Measurements from ENCODE around the gene PAQR5. TPM values are rescaled to one million over a fixed set of nuclear protein-coding genes. Genes with fewer than 3 reads are reported as not detected.

PAQR5 gene
- total RNA-seq, 4 donors from 2014 or later = 6.4 to 39.8 (median 14.4) TPM

DNA sequence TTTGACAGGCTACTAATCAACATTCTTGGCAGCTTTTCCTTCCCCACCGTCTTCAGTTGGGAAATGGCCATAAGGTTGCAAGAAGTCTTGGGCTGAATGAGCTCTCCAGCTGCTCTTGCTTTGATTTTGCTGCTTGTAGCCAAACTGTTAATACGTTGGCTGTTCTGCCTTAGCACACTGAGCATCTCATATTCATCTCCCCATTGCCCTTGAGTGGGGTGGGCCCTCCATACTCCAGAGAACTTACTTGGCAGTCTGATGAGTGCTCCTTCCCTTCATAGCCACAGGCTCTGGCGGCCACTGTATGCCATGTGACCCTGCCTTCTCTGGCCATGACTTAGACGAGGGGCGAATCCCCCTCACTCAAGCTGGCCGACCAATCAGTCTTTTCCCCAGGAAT is 25.8 kb upstream of the PAQR5 start:
- 86 to 89% methylated on average over 5 to 6 of the region's 6 CpGs for WGBS, 2 donors
- Histone ChIP-seq H3K27me3 (peaks cover 0 to 8% (median 0%) of the 10 kb centered on the region in 4 donors), H3K9me3 (no peaks in the 10 kb centered on the region), H3K4me1 (no peaks in the 10 kb centered on the region), H3K4me3 (no peak overlapping the region), H3K36me3 (peaks cover 0 to 12% (median 0%) of the 10 kb centered on the region in 3 donors), H3K27ac (no peak overlapping the region)
- no peak for DNase-seq
- TF ChIP-seq, protein P1, sequence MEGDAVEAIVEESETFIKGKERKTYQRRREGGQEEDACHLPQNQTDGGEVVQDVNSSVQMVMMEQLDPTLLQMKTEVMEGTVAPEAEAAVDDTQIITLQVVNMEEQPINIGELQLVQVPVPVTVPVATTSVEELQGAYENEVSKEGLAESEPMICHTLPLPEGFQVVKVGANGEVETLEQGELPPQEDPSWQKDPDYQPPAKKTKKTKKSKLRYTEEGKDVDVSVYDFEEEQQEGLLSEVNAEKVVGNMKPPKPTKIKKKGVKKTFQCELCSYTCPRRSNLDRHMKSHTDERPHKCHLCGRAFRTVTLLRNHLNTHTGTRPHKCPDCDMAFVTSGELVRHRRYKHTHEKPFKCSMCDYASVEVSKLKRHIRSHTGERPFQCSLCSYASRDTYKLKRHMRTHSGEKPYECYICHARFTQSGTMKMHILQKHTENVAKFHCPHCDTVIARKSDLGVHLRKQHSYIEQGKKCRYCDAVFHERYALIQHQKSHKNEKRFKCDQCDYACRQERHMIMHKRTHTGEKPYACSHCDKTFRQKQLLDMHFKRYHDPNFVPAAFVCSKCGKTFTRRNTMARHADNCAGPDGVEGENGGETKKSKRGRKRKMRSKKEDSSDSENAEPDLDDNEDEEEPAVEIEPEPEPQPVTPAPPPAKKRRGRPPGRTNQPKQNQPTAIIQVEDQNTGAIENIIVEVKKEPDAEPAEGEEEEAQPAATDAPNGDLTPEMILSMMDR (IDR thresholded peaks at IDR 0.05) = no peak
- TF ChIP-seq POLR2A (IDR thresholded peaks at IDR 0.05) = no peak
- intact Hi-C loops (cut with DNase I) = no loop called here

DNA sequence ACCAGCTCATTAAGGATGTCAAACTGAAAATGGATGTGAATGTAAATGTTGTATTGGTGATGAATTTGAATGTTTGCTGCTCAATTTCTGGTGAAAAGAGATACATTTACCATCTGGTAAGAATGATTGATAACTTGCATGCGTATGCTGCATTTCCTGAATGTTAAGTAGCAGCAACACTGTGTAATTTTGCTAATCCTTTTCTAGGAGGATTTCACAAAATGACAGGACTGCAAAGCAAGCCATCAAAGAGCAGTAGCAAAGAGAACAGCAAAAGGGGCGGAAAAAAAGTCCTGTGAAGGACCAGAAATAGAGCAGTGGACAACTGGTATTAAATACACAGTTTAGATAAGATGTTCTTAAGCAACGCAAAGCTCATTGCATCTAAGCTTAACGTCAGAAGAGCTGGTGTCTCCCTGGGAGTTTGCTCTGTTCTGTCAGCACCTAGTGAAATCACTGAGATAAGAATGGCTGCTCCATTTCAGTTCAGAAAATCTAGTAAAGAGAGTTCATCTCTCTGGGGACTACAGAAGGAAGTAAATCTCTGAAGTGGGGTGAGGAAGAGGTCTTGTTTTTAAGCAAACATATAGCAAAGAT is 23.5 kb upstream of the PAQR5 start:
- no peaks in the 10 kb centered on the region for H3K4me1 ChIP-seq
- no peak overlapping the region for H3K27ac ChIP-seq
- no peaks in the 10 kb centered on the region for H3K9me3 ChIP-seq
- no peak for DNase-seq
- no peaks in the 10 kb centered on the region for H3K36me3 ChIP-seq
- TF ChIP-seq POLR2A (IDR thresholded peaks at IDR 0.05) = no peak
- TF ChIP-seq, protein P1 (IDR thresholded peaks at IDR 0.05) = no peak
- WGBS, 2 donors = 59 to 72% methylated on average over 4 of the region's 4 CpGs
- no peak overlapping the region for H3K4me3 ChIP-seq
- peaks cover 0 to 8% (median 0%) of the 10 kb centered on the region in 4 donors for H3K27me3 ChIP-seq
- intact Hi-C loops (cut with DNase I) = no loop called here

DNA sequence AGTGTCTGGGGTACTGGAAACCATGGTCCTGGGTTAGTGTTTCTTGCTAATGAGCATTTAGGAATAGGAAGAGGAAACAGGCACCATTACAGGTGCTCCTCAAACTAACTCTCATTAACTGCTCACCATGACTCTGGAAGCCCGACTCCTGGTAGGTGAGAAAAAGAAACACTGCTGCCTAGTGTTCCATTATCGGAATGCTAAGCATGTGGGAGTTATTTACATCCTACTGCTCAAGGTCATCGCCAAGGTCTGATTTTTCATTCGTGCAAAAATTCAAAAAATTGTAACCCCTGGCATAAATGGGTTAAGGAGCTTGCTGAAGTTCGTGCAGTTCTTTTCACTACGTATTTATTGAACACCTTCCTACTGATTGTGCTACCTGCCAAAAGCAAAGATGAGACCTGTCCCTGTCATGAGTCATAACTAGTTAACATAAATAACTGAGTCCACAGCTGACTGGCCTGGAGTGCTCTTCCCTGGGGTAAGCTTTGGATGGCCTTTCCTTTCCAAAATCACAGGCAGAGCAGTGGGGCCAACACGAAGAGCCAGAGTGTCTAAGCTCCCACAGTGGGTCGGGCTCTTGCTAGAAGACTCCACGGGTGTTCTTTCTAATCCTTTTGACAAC is 22.7 kb upstream of the PAQR5 start:
- WGBS, 2 donors = 54 to 60% methylated on average over 7 to 9 of the region's 9 CpGs
- intact Hi-C loops (cut with DNase I) = no loop called here
- DNase-seq = no peak
- Histone ChIP-seq H3K4me1 (no peaks in the 10 kb centered on the region), H3K36me3 (no peaks in the 10 kb centered on the region), H3K27ac (no peak overlapping the region), H3K9me3 (no peaks in the 10 kb centered on the region), H3K4me3 (no peak overlapping the region), H3K27me3 (peaks cover 0 to 8% (median 0%) of the 10 kb centered on the region in 4 donors)
- no peak for TF ChIP-seq POLR2A (IDR thresholded peaks at IDR 0.05)
- TF ChIP-seq, protein P1 (IDR thresholded peaks at IDR 0.05) = no peak

DNA sequence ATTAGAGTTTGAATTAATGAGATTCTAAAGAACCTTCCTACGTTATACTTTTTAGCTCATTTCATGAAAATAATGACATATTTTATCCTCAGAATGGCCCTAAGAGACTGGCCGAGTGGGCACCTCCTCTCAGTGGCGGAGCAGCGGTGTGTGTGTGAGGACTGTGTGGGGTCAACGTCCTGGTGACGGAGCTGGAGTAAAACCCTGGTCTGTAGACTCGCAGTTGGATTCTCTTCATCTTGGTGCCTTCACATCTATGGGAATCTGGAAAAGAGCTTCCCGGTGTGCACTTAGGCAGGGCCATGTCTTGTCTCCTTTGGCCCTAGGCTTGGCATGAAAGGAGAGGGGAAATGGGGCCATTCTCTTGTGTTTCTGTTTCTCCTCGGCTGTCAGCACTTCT is 21.4 kb upstream of the PAQR5 start:
- H3K27me3 ChIP-seq = peaks cover 0 to 8% (median 0%) of the 10 kb centered on the region in 4 donors
- 78 to 83% methylated on average over 9 of the region's 9 CpGs for WGBS, 2 donors
- H3K27ac ChIP-seq = no peak overlapping the region
- no peak overlapping the region for H3K4me3 ChIP-seq
- no peak for TF ChIP-seq POLR2A (IDR thresholded peaks at IDR 0.05)
- TF ChIP-seq, protein P1 (IDR thresholded peaks at IDR 0.05) = no peak
- H3K9me3 ChIP-seq = no peaks in the 10 kb centered on the region
- no peaks in the 10 kb centered on the region for H3K36me3 ChIP-seq
- intact Hi-C loops (cut with DNase I) = no loop called here
- H3K4me1 ChIP-seq = no peaks in the 10 kb centered on the region
- no peak for DNase-seq

DNA sequence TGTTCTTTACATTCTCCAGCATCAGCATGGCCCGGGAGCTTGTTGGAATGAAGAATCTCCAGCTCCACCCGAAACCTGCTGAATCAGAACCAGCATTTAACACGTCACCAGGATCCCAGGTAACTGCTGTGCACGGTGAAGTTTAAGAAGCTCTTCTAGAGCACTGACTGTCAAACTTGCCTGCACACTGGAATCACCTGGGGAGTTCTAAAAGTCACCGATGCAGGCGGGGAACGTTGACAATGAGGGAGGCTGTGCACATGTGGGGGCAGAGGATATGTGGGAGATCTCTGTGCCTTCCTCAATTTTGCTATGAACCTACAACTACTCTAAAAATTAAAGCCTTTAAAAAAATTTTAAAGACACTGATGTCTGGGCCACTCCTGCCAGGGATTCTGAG is 19.1 kb upstream of the PAQR5 start:
- no peaks in the 10 kb centered on the region for H3K36me3 ChIP-seq
- intact Hi-C loops (cut with DNase I) = no loop called here
- 80 to 89% methylated on average over 6 to 7 of the region's 7 CpGs for WGBS, 2 donors
- H3K4me3 ChIP-seq = no peak overlapping the region
- H3K27me3 ChIP-seq = peaks cover 0 to 8% (median 0%) of the 10 kb centered on the region in 4 donors
- no peak overlapping the region for H3K27ac ChIP-seq
- H3K4me1 ChIP-seq = no peaks in the 10 kb centered on the region
- no peak for DNase-seq
- TF ChIP-seq POLR2A (IDR thresholded peaks at IDR 0.05) = no peak
- TF ChIP-seq, protein P1 (IDR thresholded peaks at IDR 0.05) = no peak
- H3K9me3 ChIP-seq = no peaks in the 10 kb centered on the region
